ENCODE results near the gene ARID3B.

ARID3B gene

GRCh38 chr15:74633781-74634180 is 92.8 kb downstream of the ARID3B start:
- DNase-seq (ENCODE audit: low read depth in 1 of 2, low spot score in 1 of 2) = no peak

DNA sequence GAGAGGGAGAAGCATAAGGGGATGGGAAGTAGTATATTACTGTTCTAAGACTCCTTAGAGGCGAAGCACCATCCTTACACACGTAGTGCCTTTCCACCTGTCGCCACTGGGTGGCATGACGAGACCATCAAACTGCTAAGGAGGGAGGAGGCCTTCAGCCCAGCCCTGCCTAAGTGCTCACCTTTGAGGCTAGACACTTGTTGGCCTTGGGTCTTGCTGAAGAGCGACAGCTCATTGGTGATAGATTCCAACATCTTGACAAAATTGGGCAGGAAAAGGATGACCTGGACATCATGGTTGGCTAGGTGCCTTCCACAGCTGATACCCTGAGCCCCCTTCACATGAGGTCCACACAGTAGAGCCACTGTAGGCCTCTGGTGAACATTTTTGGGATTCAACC is 94.2 kb downstream of the ARID3B start:
- peak; percentile 56 to 64 for DNase-seq (ENCODE audit: low read depth in 1 of 2, low spot score in 1 of 2)

DNA sequence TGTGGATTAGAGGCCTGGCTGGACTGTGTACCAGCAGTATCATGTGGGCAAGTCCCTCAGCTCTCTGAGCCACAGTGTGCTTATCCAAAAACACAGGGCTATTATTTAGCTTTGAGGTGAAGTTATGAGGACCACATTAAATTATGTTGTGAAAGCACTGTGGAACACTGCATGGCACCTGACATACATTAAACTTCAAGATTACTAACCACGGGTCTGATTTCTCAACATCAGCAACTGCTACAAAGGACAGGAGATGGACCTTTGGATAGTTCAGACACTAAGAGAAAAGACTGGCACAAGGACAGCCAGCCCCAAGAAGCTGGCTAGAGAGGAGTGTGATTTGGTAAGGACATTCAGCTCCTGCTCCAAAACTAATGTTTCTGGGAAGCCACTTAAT is 96.0 kb downstream of the ARID3B start:
- no peak for DNase-seq (ENCODE audit: low read depth in 1 of 2, low spot score in 1 of 2)

DNA sequence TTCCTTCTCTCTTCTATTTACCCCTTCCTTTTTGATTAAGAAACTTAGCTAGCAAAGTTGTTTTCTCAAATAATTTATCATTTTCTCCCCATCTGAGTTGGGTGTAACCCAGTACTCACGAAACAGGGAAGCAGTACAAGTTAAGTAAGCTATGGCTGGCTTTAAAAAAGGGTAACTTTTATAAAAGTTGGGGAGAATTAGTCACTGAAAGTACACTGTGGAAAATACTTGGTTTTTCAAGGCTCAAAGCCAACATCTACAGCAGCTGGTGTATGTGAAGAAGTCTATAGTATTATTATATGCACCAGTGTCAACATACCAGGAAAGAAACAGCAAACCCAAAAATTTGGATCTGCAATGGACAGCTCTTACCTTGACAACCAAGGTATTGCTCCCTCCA is 100.1 kb downstream of the ARID3B start:
- no peak for DNase-seq (ENCODE audit: low read depth in 1 of 2, low spot score in 1 of 2)

DNA sequence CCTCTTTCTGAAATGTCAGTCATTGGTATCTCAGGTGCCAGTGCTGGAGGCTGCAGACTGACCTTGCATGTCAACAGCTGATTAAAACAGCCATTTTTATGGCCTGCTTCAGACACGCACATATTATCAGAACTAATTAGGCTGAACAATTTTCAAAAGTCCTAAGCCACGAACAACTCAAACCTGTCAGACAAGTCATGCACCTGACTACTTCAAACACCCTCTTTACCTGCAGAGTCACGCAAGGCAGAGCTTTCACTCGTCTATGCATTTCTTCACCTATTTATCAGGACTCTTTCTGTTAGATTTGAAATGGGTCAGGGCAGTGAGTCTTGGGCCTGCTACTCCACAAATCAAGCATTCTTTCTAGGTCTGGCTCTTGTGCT is 101.3 kb downstream of the ARID3B start:
- DNase-seq (ENCODE audit: low read depth in 1 of 2, low spot score in 1 of 2) = no peak

- DNase-seq (ENCODE audit: low read depth in 1 of 2, low spot score in 1 of 2) = no peak
Observed at GRCh38 chr15:74642734-74643664, 102.0 kb downstream of the ARID3B start.

- no peak for DNase-seq (ENCODE audit: low read depth in 1 of 2, low spot score in 1 of 2)
Observed at GRCh38 chr15:74643665-74644204, 102.7 kb downstream of the ARID3B start.

DNA sequence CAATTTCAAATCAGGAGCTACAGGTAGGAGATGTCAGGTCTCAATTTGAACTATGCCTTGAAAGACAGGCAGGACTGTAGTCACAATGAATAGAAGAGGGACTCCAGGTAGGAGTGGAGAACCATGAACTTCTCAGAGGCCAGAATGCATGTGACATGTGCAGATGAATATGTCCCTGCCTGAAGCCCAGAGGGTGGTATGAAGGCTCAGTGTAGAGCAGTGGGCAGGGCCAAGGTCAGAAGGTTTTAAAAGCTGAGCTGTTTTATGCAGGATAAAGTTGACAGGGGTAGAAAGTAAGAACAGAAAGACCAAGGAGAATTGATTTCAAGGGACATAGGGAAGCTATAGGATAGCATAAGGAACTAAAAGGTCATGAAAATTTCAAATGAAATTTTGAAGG is 105.5 kb downstream of the ARID3B start:
- DNase-seq (ENCODE audit: low read depth in 1 of 2, low spot score in 1 of 2) = no peak

Data from activated CD4-positive, alpha-beta T cell treated with anti-CD3 and anti-CD28 coated beads, Interleukin-2, amount 50 U/mL, for 24 hours (primary cell).